ENCODE measurements around the gene POT1.

The POT1 gene

DNA sequence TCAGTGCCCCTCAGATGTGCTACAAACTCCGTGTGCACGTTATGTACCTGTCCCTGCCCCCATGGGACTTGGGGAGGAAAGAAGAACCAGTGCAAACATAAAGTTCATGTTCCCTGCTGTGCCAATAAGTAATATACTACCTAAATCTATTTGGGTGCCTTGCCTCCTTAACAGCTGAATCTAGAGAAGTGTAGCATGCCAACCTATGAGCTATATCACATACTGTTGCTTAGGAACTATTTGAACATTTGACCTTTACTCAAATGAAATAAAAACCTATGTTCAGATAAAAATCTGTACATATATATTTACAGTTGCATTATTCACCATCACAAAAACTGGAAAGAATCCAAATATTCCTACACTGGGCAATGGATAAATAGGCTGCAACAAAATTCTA is 9.8 kb downstream of the POT1 start:
- no peak overlapping the region for H3K4me3 ChIP-seq
- peaks cover 14 to 53% (median 22%) of the 10 kb centered on the region in 11 experiments; a peak in 20 of 22 replicates for H3K36me3 ChIP-seq
- no peak overlapping the region for H3K9ac ChIP-seq
- no peak overlapping the region for H3K27ac ChIP-seq
- H3K27me3 ChIP-seq = no peaks in the 10 kb centered on the region
- H4K20me1 ChIP-seq = peaks cover 0 to 44% (median 18%) of the 10 kb centered on the region in 11 experiments; a peak in 12 of 22 replicates
- TF ChIP-seq Cebpa-rat (IDR thresholded peaks at IDR 0.05) = no peak
- H3K9me3 ChIP-seq (replicated peaks in 1 of 11) = no peaks in the 10 kb centered on the region
- H3K4me1 ChIP-seq = no peaks in the 10 kb centered on the region
- no peak overlapping the region for H3K4me2 ChIP-seq

DNA sequence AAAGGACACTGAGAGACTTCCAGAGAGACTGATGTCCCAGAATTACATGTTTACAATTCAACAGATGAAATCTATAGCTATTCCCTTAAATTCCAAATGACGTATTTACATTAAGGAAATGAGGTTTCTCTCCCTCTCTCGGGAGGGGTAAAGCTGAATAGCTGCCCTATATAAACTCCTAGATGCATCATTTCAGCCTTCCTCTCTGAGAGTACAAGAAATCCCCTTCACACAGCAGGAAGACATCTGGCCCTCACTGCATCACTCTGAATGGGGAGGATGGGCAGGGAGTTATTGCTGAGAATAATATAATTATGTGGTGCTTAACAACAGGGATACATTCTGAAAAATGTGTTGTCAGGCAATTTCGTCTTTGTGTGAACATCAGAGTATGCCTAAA is 11.0 kb downstream of the POT1 start:
- Histone ChIP-seq H3K27ac (no peak overlapping the region), H3K36me3 (peaks cover 22 to 60% (median 29%) of the 10 kb centered on the region in 11 experiments; a peak in 21 of 22 replicates), H3K4me3 (no peak overlapping the region), H3K9me3 (replicated peaks in 1 of 11) (no peaks in the 10 kb centered on the region), H4K20me1 (peaks cover 0 to 44% (median 18%) of the 10 kb centered on the region in 11 experiments; a peak in 12 of 22 replicates), H3K9ac (no peak overlapping the region), H3K4me2 (no peak overlapping the region), H3K4me1 (no peaks in the 10 kb centered on the region), H3K27me3 (no peaks in the 10 kb centered on the region)
- no peak for TF ChIP-seq Cebpa-rat (IDR thresholded peaks at IDR 0.05)

DNA sequence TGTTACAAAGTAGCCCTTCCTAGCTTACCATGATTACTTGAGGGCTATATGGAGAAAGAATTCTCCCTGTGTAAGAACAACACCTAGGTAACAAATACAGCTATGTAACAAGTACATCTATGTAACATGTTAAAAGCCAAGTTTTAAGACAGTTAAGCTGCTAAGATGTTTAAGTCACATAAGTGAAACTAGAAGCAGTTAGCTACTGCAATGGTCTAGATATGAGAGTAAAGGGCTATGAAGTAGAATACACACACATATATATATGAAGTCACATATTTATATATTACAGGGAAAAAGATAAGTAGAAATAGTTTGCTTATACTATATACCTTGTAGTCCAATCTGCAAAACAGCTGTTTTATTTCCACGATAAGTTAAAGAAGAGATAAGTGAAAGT is 14.4 kb downstream of the POT1 start:
- Histone ChIP-seq H3K4me2 (no peak overlapping the region), H3K36me3 (peaks cover 18 to 71% (median 39%) of the 10 kb centered on the region in 11 experiments; a peak in 20 of 22 replicates), H3K9me3 (replicated peaks in 1 of 11) (no peaks in the 10 kb centered on the region), H3K4me1 (no peaks in the 10 kb centered on the region), H3K9ac (no peak overlapping the region), H3K27ac (no peak overlapping the region), H3K4me3 (no peak overlapping the region), H3K27me3 (no peaks in the 10 kb centered on the region), H4K20me1 (peaks cover 0 to 35% (median 18%) of the 10 kb centered on the region in 11 experiments; a peak in 12 of 22 replicates)
- no peak for TF ChIP-seq Cebpa-rat (IDR thresholded peaks at IDR 0.05)

DNA sequence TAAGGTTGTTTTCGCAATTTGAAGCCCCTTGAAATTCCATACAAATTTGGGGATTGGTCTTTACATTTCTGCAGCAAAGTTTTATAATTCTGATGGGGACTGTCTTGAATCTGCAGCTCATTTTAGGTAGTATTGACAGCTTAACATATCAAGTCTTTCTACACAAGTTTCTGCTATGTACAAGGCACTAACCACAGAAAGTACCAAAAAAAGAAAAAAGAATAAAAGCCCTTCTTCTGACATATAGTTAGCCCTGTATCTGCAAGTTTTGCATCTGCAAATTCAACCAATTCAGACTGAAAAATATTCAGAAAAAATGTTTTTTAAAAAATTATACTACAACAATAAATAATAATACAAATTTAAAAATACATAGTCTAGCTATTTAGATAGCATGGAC is 15.3 kb downstream of the POT1 start:
- Histone ChIP-seq H3K4me3 (no peak overlapping the region), H3K9ac (no peak overlapping the region), H3K9me3 (replicated peaks in 1 of 11) (no peaks in the 10 kb centered on the region), H3K27ac (no peak overlapping the region), H4K20me1 (peaks cover 0 to 35% (median 18%) of the 10 kb centered on the region in 11 experiments; a peak in 12 of 22 replicates), H3K27me3 (no peaks in the 10 kb centered on the region), H3K4me2 (no peak overlapping the region), H3K36me3 (peaks cover 18 to 62% (median 31%) of the 10 kb centered on the region in 11 experiments; a peak in 20 of 22 replicates), H3K4me1 (no peaks in the 10 kb centered on the region)
- no peak for TF ChIP-seq Cebpa-rat (IDR thresholded peaks at IDR 0.05)

DNA sequence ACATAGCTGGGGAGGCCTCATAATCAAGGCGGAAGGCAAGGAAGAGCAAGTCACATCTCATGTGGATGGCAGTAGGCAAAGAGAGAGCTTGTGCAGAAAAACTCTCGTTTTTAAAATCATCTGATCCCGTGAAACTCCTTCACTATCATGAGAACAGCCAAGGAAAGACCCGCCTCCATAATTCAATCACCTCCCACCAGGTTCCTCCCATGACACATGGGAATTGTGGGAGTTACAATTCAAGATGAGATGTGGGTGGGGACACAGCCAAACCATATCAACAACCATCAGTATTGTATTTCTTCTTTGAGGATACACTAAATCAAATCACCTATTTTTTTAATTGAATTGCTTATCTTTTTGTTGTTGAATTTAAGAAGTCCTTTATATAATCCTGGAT is 16.7 kb downstream of the POT1 start:
- no peak for TF ChIP-seq Cebpa-rat (IDR thresholded peaks at IDR 0.05)
- H3K4me1 ChIP-seq = no peaks in the 10 kb centered on the region
- no peaks in the 10 kb centered on the region for H3K27me3 ChIP-seq
- no peak overlapping the region for H3K27ac ChIP-seq
- H3K4me2 ChIP-seq = no peak overlapping the region
- H4K20me1 ChIP-seq = peaks cover 0 to 30% (median 12%) of the 10 kb centered on the region in 11 experiments; a peak in 12 of 22 replicates
- H3K4me3 ChIP-seq = no peak overlapping the region
- H3K36me3 ChIP-seq = peaks cover 16 to 48% (median 25%) of the 10 kb centered on the region in 11 experiments; a peak in 20 of 22 replicates
- H3K9me3 ChIP-seq (replicated peaks in 1 of 11) = no peaks in the 10 kb centered on the region
- H3K9ac ChIP-seq = no peak overlapping the region

DNA sequence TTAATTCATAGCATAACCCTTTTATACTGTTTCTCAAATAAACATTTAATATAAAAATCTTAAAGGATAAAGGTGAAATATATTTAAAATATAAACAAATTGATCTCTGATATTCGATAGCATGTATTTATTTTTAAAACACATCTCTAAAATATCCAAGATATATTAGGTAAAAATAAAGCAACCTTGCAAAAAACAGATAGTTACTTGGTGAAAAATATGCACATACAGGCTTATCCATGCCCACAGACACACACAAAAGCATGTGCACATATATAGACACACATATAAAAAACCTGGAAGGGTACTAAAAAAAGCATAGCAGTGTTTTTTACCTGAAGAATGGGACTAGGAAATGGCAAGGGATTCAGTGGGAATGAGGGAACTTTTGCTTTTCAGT is 19.8 kb downstream of the POT1 start:
- peaks cover 0 to 14% (median 6%) of the 10 kb centered on the region in 11 experiments; a peak in 6 of 22 replicates for H3K9me3 ChIP-seq (replicated peaks in 1 of 11)
- no peaks in the 10 kb centered on the region for H3K4me1 ChIP-seq
- no peak overlapping the region for H3K27ac ChIP-seq
- no peaks in the 10 kb centered on the region for H3K27me3 ChIP-seq
- H3K9ac ChIP-seq = no peak overlapping the region
- no peak overlapping the region for H3K4me3 ChIP-seq
- no peak for TF ChIP-seq Cebpa-rat (IDR thresholded peaks at IDR 0.05)
- peaks cover 0 to 27% (median 0%) of the 10 kb centered on the region in 11 experiments; a peak in 3 of 22 replicates for H4K20me1 ChIP-seq
- H3K4me2 ChIP-seq = no peak overlapping the region
- H3K36me3 ChIP-seq = peaks cover 7 to 30% (median 22%) of the 10 kb centered on the region in 11 experiments; a peak in 20 of 22 replicates

DNA sequence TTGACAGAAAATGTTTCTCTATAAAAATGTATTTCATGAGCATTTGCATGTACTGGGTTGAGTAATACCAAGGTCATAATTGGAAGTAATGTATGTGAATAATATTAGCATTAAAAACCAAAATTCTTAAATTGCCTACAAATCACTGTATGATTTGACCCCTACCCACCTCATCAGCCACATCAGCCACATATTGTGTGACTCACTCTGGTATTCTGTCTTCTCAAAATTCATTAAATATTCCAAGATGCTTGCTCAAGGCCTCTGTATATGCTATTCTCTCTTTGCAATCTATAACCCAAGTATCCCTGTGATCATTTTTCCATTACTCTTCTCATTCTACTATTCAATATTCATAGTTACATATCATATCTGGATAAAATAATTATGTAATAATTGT is 21.4 kb downstream of the POT1 start:
- Histone ChIP-seq H3K4me3 (no peak overlapping the region), H3K9me3 (replicated peaks in 1 of 11) (peaks cover 0 to 14% (median 6%) of the 10 kb centered on the region in 11 experiments; a peak in 7 of 22 replicates), H3K27me3 (no peaks in the 10 kb centered on the region), H3K36me3 (peaks cover 0 to 14% (median 8%) of the 10 kb centered on the region in 11 experiments; a peak in 15 of 22 replicates), H3K9ac (no peak overlapping the region), H4K20me1 (peaks cover 0 to 27% (median 0%) of the 10 kb centered on the region in 11 experiments; a peak in 3 of 22 replicates), H3K27ac (no peak overlapping the region), H3K4me2 (no peak overlapping the region), H3K4me1 (no peaks in the 10 kb centered on the region)
- no peak for TF ChIP-seq Cebpa-rat (IDR thresholded peaks at IDR 0.05)

DNA sequence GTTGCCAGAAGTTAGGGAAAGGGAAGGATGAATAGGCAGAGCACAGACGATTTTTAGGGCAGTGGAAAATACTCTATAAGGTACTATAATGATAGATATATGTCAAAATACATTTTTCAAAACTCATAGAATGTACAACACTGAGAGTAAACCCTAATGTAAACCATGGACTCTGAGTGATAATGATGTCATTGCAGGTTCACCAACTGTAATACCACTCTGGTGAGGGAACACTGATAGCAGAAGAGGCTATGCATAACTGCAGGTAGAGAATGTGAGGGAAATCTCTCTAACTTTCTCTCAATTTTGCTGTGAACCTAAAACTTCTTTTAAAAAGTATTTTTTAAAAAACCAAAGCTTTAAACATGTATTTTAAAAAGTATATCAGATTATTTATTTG is 22.1 kb downstream of the POT1 start:
- Histone ChIP-seq H3K4me2 (no peak overlapping the region), H3K27me3 (no peaks in the 10 kb centered on the region), H3K4me1 (no peaks in the 10 kb centered on the region), H3K9ac (no peak overlapping the region), H3K27ac (no peak overlapping the region), H3K4me3 (no peak overlapping the region), H3K9me3 (replicated peaks in 1 of 11) (peaks cover 0 to 14% (median 6%) of the 10 kb centered on the region in 11 experiments; a peak in 7 of 22 replicates), H3K36me3 (peaks cover 0 to 6% (median under 1%) of the 10 kb centered on the region in 11 experiments; a peak in 9 of 22 replicates), H4K20me1 (peaks cover 0 to 27% (median 0%) of the 10 kb centered on the region in 11 experiments; a peak in 2 of 22 replicates)
- TF ChIP-seq Cebpa-rat (IDR thresholded peaks at IDR 0.05) = no peak

DNA sequence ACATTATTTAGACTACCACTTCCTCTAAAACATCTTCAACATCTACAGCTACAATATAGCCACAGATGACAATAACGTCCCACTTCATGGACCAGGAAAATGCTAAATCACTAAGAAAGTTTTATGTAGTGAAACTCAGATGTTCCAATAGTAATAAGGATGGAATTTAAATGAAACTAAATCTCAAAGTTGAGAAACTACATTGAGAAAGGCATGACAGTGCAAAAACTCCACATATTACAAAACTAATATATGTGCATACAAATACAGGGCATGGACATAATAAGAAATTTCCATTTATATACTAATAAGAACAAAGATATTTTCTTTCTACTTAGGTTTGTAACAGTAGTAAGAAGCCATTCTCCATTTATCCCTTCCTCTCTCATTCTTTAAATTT is 31.1 kb downstream of the POT1 start:
- Histone ChIP-seq H3K9me3 (replicated peaks in 1 of 11) (peaks cover 0 to 8% (median 0%) of the 10 kb centered on the region in 11 experiments; a peak in 3 of 22 replicates), H3K27me3 (no peaks in the 10 kb centered on the region), H3K4me3 (no peak overlapping the region), H3K36me3 (peaks cover 13 to 48% (median 25%) of the 10 kb centered on the region in 11 experiments), H3K4me2 (no peak overlapping the region), H4K20me1 (0 out of 22 replicates have a peak, but pooled peaks cover 0 to 10% (median 0%) of the 10 kb centered on the region in 11 experiments), H3K9ac (no peak overlapping the region), H3K27ac (no peak overlapping the region), H3K4me1 (no peaks in the 10 kb centered on the region)
- no peak for TF ChIP-seq Cebpa-rat (IDR thresholded peaks at IDR 0.05)

DNA sequence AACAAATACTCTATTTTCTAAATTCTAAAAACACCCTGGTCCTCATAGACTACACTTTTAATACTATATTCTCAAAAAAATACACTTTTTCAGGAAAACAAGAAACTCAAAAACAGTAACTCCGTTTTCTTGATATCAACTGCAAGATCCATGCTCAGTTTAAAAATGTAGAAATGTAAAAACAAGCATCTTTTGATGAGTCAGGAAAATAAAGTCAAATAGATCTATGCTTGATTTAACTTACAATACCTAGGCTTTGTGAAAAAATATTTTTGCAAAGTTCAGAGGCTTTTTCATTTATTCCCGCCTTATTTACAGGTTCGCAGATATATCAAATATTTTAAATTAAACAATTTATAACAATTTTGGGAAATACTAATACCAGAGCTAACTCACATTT is 33.6 kb downstream of the POT1 start:
- Histone ChIP-seq H3K9ac (no peak overlapping the region), H3K27me3 (no peaks in the 10 kb centered on the region), H3K36me3 (peaks cover 22 to 57% (median 37%) of the 10 kb centered on the region in 11 experiments), H3K4me1 (no peaks in the 10 kb centered on the region), H3K9me3 (replicated peaks in 1 of 11) (peaks cover 0 to 5% (median 0%) of the 10 kb centered on the region in 11 experiments; a peak in 2 of 22 replicates), H4K20me1 (0 out of 22 replicates have a peak, but pooled peaks cover 0 to 10% (median 0%) of the 10 kb centered on the region in 11 experiments), H3K4me2 (no peak overlapping the region), H3K27ac (no peak overlapping the region), H3K4me3 (no peak overlapping the region)
- TF ChIP-seq Cebpa-rat (IDR thresholded peaks at IDR 0.05) = no peak
